Sigmoid colon (tissue), 4 donors: ENCODE results near the gene GLB1L3.

Experiments
- EP300 ChIP-seq, 4 donors: sonication (generic); formaldehyde crosslinking; IDR thresholded peaks; one replicate each; pipeline ENCODE4 v1.6.1; 2017; ENCODE audit warnings: antibody characterized with exemption in 4 of 4
- TF ChIP-seq, protein P1 (sequence below), 4 experiments: fragments of 450-650 bp in 3 of 4; fragments of 200-600 bp in 1 of 4; IDR thresholded peaks; one replicate each; pipeline ENCODE4 v1.5.1; 2016 to 2019; ENCODE audit warnings: antibody characterized with exemption in 4 of 4, mild to moderate bottlenecking in 3 of 4, moderate library complexity in 2 of 4

DNA sequence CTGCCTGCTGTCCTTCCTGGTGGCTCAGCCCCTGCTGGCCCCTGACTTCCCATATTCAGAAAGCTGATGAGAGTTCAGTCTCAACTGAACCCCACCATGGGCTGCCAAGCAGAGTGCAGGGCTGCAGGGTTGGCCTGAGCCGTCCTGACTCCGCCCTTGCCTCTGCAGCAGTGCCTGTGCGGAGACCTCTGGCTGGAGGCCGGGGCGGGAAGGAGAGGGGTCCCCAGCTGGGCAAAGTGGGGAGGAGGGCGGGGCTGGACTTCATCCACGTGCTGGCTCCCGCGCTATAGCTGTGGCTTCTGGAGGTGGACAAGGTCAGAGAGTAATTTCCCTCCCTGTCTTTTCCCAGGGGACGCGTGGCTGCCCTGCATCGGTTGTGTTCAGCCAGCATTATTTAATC, 13.6 kb downstream of the GLB1L3 start:
- TF ChIP-seq, protein P1, sequence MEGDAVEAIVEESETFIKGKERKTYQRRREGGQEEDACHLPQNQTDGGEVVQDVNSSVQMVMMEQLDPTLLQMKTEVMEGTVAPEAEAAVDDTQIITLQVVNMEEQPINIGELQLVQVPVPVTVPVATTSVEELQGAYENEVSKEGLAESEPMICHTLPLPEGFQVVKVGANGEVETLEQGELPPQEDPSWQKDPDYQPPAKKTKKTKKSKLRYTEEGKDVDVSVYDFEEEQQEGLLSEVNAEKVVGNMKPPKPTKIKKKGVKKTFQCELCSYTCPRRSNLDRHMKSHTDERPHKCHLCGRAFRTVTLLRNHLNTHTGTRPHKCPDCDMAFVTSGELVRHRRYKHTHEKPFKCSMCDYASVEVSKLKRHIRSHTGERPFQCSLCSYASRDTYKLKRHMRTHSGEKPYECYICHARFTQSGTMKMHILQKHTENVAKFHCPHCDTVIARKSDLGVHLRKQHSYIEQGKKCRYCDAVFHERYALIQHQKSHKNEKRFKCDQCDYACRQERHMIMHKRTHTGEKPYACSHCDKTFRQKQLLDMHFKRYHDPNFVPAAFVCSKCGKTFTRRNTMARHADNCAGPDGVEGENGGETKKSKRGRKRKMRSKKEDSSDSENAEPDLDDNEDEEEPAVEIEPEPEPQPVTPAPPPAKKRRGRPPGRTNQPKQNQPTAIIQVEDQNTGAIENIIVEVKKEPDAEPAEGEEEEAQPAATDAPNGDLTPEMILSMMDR (IDR thresholded peaks at IDR 0.05): no peak
- no peak for TF ChIP-seq EP300 (IDR thresholded peaks at IDR 0.05)
